COLO668 (cell line): ENCODE measurements around the gene TACC2.

Experiments used
- DNase-seq: peaks from one replicate; lab custom pipeline; 2025; ENCODE audit not compliant: unreplicated experiment; lab: John Stamatoyannopoulos, UW

TACC2 gene

GRCh38 chr10:122140941-122141623, 152.1 kb downstream of the TACC2 start:
- peak; percentile 68 for DNase-seq

GRCh38 chr10:122141821-122142640, 153.1 kb downstream of the TACC2 start:
- DNase-seq = no peak

GRCh38 chr10:122142641-122143237, 153.8 kb downstream of the TACC2 start:
- peak; percentile 25 for DNase-seq

GRCh38 chr10:122143238-122143841, 154.4 kb downstream of the TACC2 start:
- DNase-seq = peak; percentile 20

GRCh38 chr10:122144199-122144598, 155.2 kb downstream of the TACC2 start:
- no peak for DNase-seq

GRCh38 chr10:122145113-122145512, 156.2 kb downstream of the TACC2 start:
- no peak for DNase-seq

- no peak for DNase-seq
These were observed 158.7 kb downstream of the TACC2 start for GRCh38 chr10:122147663-122148062.

- DNase-seq = no peak
These were observed 160.1 kb downstream of the TACC2 start for GRCh38 chr10:122148876-122149560.

- no peak for DNase-seq
These were observed 160.9 kb downstream of the TACC2 start for GRCh38 chr10:122149561-122150505.

- DNase-seq = no peak
These were observed 162.2 kb downstream of the TACC2 start for GRCh38 chr10:122151121-122151694.

- no peak for DNase-seq
These were observed 163.6 kb downstream of the TACC2 start for GRCh38 chr10:122152544-122152943.

- DNase-seq = no peak
These were observed 165.1 kb downstream of the TACC2 start for GRCh38 chr10:122154031-122154544.

- DNase-seq = no peak
These were observed 165.8 kb downstream of the TACC2 start for GRCh38 chr10:122154545-122155366.

GRCh38 chr10:122157451-122157850, 168.5 kb downstream of the TACC2 start:
- DNase-seq = no peak

GRCh38 chr10:122158362-122158761, 169.4 kb downstream of the TACC2 start:
- DNase-seq = no peak

- DNase-seq = peak; percentile 5
These were observed 170.4 kb downstream of the TACC2 start for GRCh38 chr10:122159141-122159970.

GRCh38 chr10:122161795-122162194, 172.8 kb downstream of the TACC2 start:
- no peak for DNase-seq
